NCI-H2171 treated with DMSO at 0.1 percent for 48 hours (cell line): Measurements from ENCODE around the gene GEMIN4.
A peak's percentile ranks its signal among the peaks of the same experiment; 100 is the strongest.
"Not testable (repeated sequence)": the region's sequence is repeated elsewhere in the genome, so short reads cannot be mapped to it uniquely, and the experiment has no call there.

Experiments used
- DNase-seq: peaks from one replicate; lab custom pipeline; 2025; lab: John Stamatoyannopoulos, UW

GEMIN4 gene

GRCh38 chr17:699345-699744, 52.7 kb downstream of the GEMIN4 start:
- no peak for DNase-seq

DNA sequence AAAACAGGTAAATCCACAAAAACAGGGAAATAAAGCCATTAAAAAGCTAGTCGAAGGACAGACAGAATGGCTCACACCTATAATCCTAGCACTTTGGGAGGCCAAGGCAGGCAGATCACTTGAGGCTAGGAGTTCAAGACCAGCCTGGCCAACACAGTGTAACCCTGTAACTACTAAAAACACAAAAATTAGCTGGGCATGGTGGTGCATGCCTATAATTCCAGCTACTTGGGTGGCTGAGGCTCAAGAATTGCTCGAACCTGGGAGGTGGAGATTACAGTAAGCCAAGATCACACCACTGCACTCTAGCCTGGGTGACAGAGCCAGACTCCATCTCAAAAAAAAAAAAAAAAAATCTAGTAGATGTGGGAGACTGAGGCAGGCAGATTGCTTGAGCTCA, 54.0 kb downstream of the GEMIN4 start:
- not testable (repeated sequence) for DNase-seq

DNA sequence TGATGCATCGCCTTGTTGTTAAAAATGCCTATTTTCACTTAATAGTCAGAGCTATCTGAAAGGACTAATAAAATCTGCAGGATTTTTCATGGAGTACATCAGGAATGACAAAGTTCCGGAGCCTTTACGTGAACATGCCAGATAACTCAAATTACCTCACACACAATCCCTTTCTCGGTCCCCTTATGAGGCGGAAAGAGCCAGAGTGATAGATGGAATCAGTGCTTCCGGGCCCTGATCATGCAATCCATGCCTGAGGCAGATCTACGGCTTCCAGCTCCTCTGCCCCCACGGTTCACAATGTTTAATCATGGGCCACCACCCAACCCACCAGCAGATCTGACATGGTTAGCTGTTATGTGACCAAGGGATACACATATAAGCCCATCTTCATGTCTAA, 54.4 kb downstream of the GEMIN4 start:
- DNase-seq: no peak

GRCh38 chr17:696369-696768, 55.7 kb downstream of the GEMIN4 start:
- DNase-seq: peak; percentile 55
